ENCODE data around the gene SIDT1. TPM values are rescaled to one million over a fixed set of nuclear protein-coding genes. Genes with fewer than 3 reads are reported as not detected.
"Not testable (repeated sequence)": the region's sequence is repeated elsewhere in the genome, so short reads cannot be mapped to it uniquely, and the experiment has no call there.

Gene SIDT1
- total RNA-seq, 1 experiment from 2014 or later, result 0.02 TPM

GRCh38 chr3:113631573-113631972, 99.2 kb downstream of the SIDT1 start:
- DNase-seq (ENCODE audit: low read depth), result no peak

GRCh38 chr3:113634782-113635474, 102.6 kb downstream of the SIDT1 start:
- DNase-seq (ENCODE audit: low read depth), result no peak

- DNase-seq (ENCODE audit: low read depth), result not testable (repeated sequence)
Observed at GRCh38 chr3:113636034-113636433, 103.7 kb downstream of the SIDT1 start.

GRCh38 chr3:113637756-113638155, 105.4 kb downstream of the SIDT1 start:
- no peak for DNase-seq (ENCODE audit: low read depth)

GRCh38 chr3:113638910-113639309, 106.6 kb downstream of the SIDT1 start:
- no peak for DNase-seq (ENCODE audit: low read depth)

- no peak for DNase-seq (ENCODE audit: low read depth)
Observed at GRCh38 chr3:113643583-113643982, 111.2 kb downstream of the SIDT1 start.

- DNase-seq (ENCODE audit: low read depth), result no peak
Observed at GRCh38 chr3:113648524-113648923, 116.2 kb downstream of the SIDT1 start.

- no peak for DNase-seq (ENCODE audit: low read depth)
Observed at GRCh38 chr3:113649174-113649845, 117.0 kb downstream of the SIDT1 start.

GRCh38 chr3:113654310-113654709, 122.0 kb downstream of the SIDT1 start:
- no peak for DNase-seq (ENCODE audit: low read depth)

- no peak for DNase-seq (ENCODE audit: low read depth)
Observed at GRCh38 chr3:113654851-113655250, 122.5 kb downstream of the SIDT1 start.

- no peak for DNase-seq (ENCODE audit: low read depth)
Observed at GRCh38 chr3:113658107-113658506, 125.8 kb downstream of the SIDT1 start.

GRCh38 chr3:113659101-113659541, 126.8 kb downstream of the SIDT1 start:
- no peak for DNase-seq (ENCODE audit: low read depth)

- DNase-seq (ENCODE audit: low read depth), result no peak
Observed at GRCh38 chr3:113659996-113660395, 127.6 kb downstream of the SIDT1 start.

GRCh38 chr3:113660458-113660857, 128.1 kb downstream of the SIDT1 start:
- DNase-seq (ENCODE audit: low read depth), result no peak

- no peak for DNase-seq (ENCODE audit: low read depth)
Observed at GRCh38 chr3:113660896-113661295, 128.5 kb downstream of the SIDT1 start.

GRCh38 chr3:113662824-113663223, 130.5 kb downstream of the SIDT1 start:
- no peak for DNase-seq (ENCODE audit: low read depth)

- no peak for DNase-seq (ENCODE audit: low read depth)
Observed at GRCh38 chr3:113663324-113663750, 131.0 kb downstream of the SIDT1 start.

GRCh38 chr3:113663761-113664160, 131.4 kb downstream of the SIDT1 start:
- no peak for DNase-seq (ENCODE audit: low read depth)

GRCh38 chr3:113664523-113665094, 132.3 kb downstream of the SIDT1 start:
- DNase-seq (ENCODE audit: low read depth), result no peak

- peak; percentile 71 for DNase-seq (ENCODE audit: low read depth)
Observed at GRCh38 chr3:113668015-113668414, 135.7 kb downstream of the SIDT1 start.

- no peak for DNase-seq (ENCODE audit: low read depth)
Observed at GRCh38 chr3:113673593-113673992, 141.2 kb downstream of the SIDT1 start.

GRCh38 chr3:113676261-113676660, 143.9 kb downstream of the SIDT1 start:
- DNase-seq (ENCODE audit: low read depth), result no peak

- no peak for DNase-seq (ENCODE audit: low read depth)
Observed at GRCh38 chr3:113677737-113678136, 145.4 kb downstream of the SIDT1 start.
